CD14-positive monocyte (primary cell): ENCODE data around the gene PLEKHS1. TPM values are rescaled to one million over a fixed set of nuclear protein-coding genes. Genes with fewer than 3 reads are reported as not detected.

Experiments
- DNase-seq, 3 donors: peaks; one replicate each; pipeline ENCODE4 v3.0.0-alpha.2; 2011 to 2022
- H2AFZ ChIP-seq: 2 replicates; pipeline ENCODE4 v1.6.0; 2012; ENCODE audit warnings: mild to moderate bottlenecking, low read depth, low read length, inconsistent platforms; ENCODE audit not compliant: insufficient read depth, poor library complexity, severe bottlenecking
- H3K27ac ChIP-seq, 2 donors: 1 replicate in 1 of 2; 2 replicates in 1 of 2; pipeline ENCODE4 v1.5.1; 2012 to 2013; ENCODE audit warnings: low read length in 2 of 2, control low read depth in 1 of 2, inconsistent platforms in 1 of 2, low read depth in 1 of 2, mild to moderate bottlenecking in 1 of 2
- H3K27me3 ChIP-seq, 2 donors: one replicate each; pipeline versions ENCODE4 v1.6.0 to v1.6.1; 2011 to 2013; ENCODE audit warnings: low read length in 2 of 2; ENCODE audit not compliant: control insufficient read depth in 2 of 2, insufficient read depth in 2 of 2
- H3K36me3 ChIP-seq, 2 donors: replicated peaks in 1 of 2; 1 replicate in 1 of 2; 2 replicates in 1 of 2; pipeline versions ENCODE4 v1.5.1 to v1.6.1; 2012 to 2013; ENCODE audit warnings: low read length in 2 of 2, control low read depth in 1 of 2, inconsistent platforms in 1 of 2, mild to moderate bottlenecking in 1 of 2; ENCODE audit not compliant: insufficient read depth in 2 of 2, control insufficient read depth in 1 of 2
- H3K4me1 ChIP-seq, 2 donors: 1 replicate in 1 of 2; 2 replicates in 1 of 2; pipeline versions ENCODE4 v1.5.1 to v1.6.1; 2012 to 2013; ENCODE audit warnings: low read length in 2 of 2, control low read depth in 1 of 2, inconsistent platforms in 1 of 2, mild to moderate bottlenecking in 1 of 2, moderate library complexity in 1 of 2; ENCODE audit not compliant: insufficient read depth in 2 of 2, control insufficient read depth in 1 of 2
- H3K4me2 ChIP-seq: replicated peaks from 2 replicates; pipeline ENCODE3; 2012; ENCODE audit warnings: low read length, moderate library complexity, mild to moderate bottlenecking; ENCODE audit not compliant: poor library complexity, severe bottlenecking; ENCODE audit errors: extremely low read depth
- H3K4me3 ChIP-seq, 3 experiments: fragments of 200-600 bp in 1 of 3; sonication (generic) in 1 of 3; replicated peaks in 1 of 3; 1 replicate in 2 of 3; 2 replicates in 1 of 3; pipeline ENCODE4 v1.5.1; 2011 to 2013; ENCODE audit warnings: low read length in 3 of 3, mild to moderate bottlenecking in 3 of 3, control low read depth in 2 of 3, low read depth in 2 of 3, inconsistent platforms in 1 of 3, moderate library complexity in 1 of 3
- H3K79me2 ChIP-seq: 2 replicates; pipeline ENCODE4 v1.6.0; 2012; ENCODE audit warnings: mild to moderate bottlenecking, control low read depth, inconsistent platforms, low read length, moderate library complexity; ENCODE audit not compliant: insufficient read depth
- H3K9ac ChIP-seq: 2 replicates; pipeline ENCODE4 v1.6.0; 2017; ENCODE audit warnings: low read length, mild to moderate bottlenecking; ENCODE audit not compliant: insufficient read depth, poor library complexity, severe bottlenecking
- H3K9me3 ChIP-seq, 2 donors: replicated peaks in 1 of 2; 1 replicate in 1 of 2; 2 replicates in 1 of 2; pipeline versions ENCODE4 v1.5.1 to v1.6.1; 2012 to 2013; ENCODE audit warnings: low read length in 2 of 2, control low read depth in 1 of 2; ENCODE audit not compliant: control insufficient read depth in 1 of 2, insufficient read depth in 1 of 2
- H4K20me1 ChIP-seq: 2 replicates; pipeline ENCODE4 v1.6.0; 2012; ENCODE audit warnings: mild to moderate bottlenecking, low read length, control low read depth, moderate library complexity; ENCODE audit not compliant: insufficient read depth
- H3K27ac Mint-ChIP-seq, 7 donors: one replicate each; pipeline ENCODE4 v1.8.0; 2020; ENCODE audit warnings: mild to moderate bottlenecking in 7 of 7, mixed read lengths in 7 of 7, moderate library complexity in 6 of 7, inconsistent platforms in 2 of 7
- H3K27me3 Mint-ChIP-seq, 3 donors: one replicate each; pipeline ENCODE4 v1.8.0; 2021 to 2022; ENCODE audit warnings: low read depth in 3 of 3, mild to moderate bottlenecking in 3 of 3, mixed read lengths in 3 of 3, moderate library complexity in 3 of 3, inconsistent platforms in 1 of 3
- H3K36me3 Mint-ChIP-seq, 2 donors: one replicate each; pipeline ENCODE4 v1.8.0; 2020; ENCODE audit warnings: mixed read lengths in 2 of 2, inconsistent platforms in 1 of 2, mild to moderate bottlenecking in 1 of 2
- H3K4me1 Mint-ChIP-seq: one replicate; pipeline ENCODE4 v1.8.0; 2020; ENCODE audit warnings: mild to moderate bottlenecking, mixed read lengths
- H3K4me3 Mint-ChIP-seq, 2 donors: one replicate each; pipeline ENCODE4 v1.8.0; 2020; ENCODE audit warnings: mild to moderate bottlenecking in 2 of 2, mixed read lengths in 2 of 2, moderate library complexity in 1 of 2
- H3K9me3 Mint-ChIP-seq, 7 donors: one replicate each; pipeline ENCODE4 v1.8.0; 2020 to 2022; ENCODE audit warnings: mixed read lengths in 7 of 7, mild to moderate bottlenecking in 6 of 7, moderate library complexity in 6 of 7, inconsistent platforms in 2 of 7
- CTCF ChIP-seq: fragments of 200-600 bp; IDR thresholded peaks from one replicate; pipeline ENCODE4 v1.8.0; 2022; ENCODE audit warnings: antibody characterized with exemption, mild to moderate bottlenecking
- WGBS: methylation state at CpG from one replicate; pipeline ENCODE4 v1.1.5; 2013; ENCODE audit warnings: missing lambda C conversion rate; ENCODE audit not compliant: insufficient coverage; 5-methylcytosine and 5-hydroxymethylcytosine counted together
- intact Hi-C, 2 donors: fragments of 100-400 bp; cut with micrococcal nuclease; formaldehyde crosslinking; loops; one replicate each; pipeline versions ENCODE4 v1.15.0 to v1.15.1; 2023
- polyA plus RNA-seq, 3 donors: library from polyadenylated mRNA; depleted of rRNA in 1 of 3; unstranded in 2 of 3; stranded (reverse) in 1 of 3; fragments of 300-500 nt in 2 of 3; fragments of >200 nt in 1 of 3; fragmentation: Illumina TruSeq in 2 of 3; gene quantifications; 1 replicate in 2 of 3; 2 replicates in 1 of 3; pipeline ENCODE4 v1.2.3, GENCODE V29; 2012 to 2021

The PLEKHS1 gene
- polyA plus RNA-seq, 3 donors = 0.08 TPM; not detected in 2

DNA sequence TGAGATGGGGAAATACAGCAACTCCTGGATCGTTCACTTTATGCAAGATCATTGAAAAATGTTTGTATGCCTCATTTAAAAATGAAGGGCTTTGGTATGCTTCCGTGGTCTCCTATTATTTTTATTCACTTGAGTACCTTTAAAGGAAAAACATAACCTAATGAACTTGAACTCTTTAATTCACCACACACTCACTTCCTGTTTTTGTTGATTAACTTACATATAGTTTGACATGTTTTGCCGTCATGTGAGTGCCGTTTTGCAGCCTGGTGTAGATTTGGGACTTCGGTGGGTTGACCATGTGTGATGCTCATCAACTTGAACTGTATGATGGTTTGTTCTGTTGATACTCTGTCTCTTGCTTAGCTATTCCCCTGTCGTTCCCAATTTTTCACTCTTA is 42.8 kb upstream of the PLEKHS1 start:
- Histone ChIP-seq H2AFZ (no peak overlapping the region), H4K20me1 (peaks cover 17% of the 10 kb centered on the region), H3K9me3 (no peaks in the 10 kb centered on the region), H3K4me3 (no peak overlapping the region), H3K9ac (no peak overlapping the region), H3K27ac (no peak overlapping the region), H3K36me3 (peaks cover 0 to 9% of the 10 kb centered on the region in 2 donors), H3K4me2 (no peak overlapping the region), H3K4me1 (no peaks in the 10 kb centered on the region), H3K79me2 (no peaks in the 10 kb centered on the region), H3K27me3 (no peaks in the 10 kb centered on the region)
- DNase-seq = no peak
- Mint-ChIP-seq H3K36me3 (peaks cover 20 to 21% of the 10 kb centered on the region in 2 donors), H3K4me1 (peaks cover 5% of the 10 kb centered on the region), H3K27me3 (peaks cover 0 to 2% (median 0%) of the 10 kb centered on the region in 3 donors), H3K4me3 (no peak overlapping the region), H3K9me3 (no peaks in the 10 kb centered on the region), H3K27ac (peak overlapping the region in 1 of 7 donors; percentile 33)
- WGBS = 100% methylated on average over 1 of the region's 6 CpGs
- intact Hi-C loops = loop anchor here in 1 of 2 donors (10.0 kb wide), 1 partner anchor 406 kb away; no protein-coding TSS in a partner anchor
- TF ChIP-seq CTCF = no peak

GRCh38 chr10:113709221-113709838 is 42.2 kb upstream of the PLEKHS1 start:
- H3K27me3 ChIP-seq = no peaks in the 10 kb centered on the region
- H3K9me3 ChIP-seq = no peaks in the 10 kb centered on the region
- no peak overlapping the region for H3K4me2 ChIP-seq
- Mint-ChIP-seq H3K36me3 (peaks cover 18 to 19% of the 10 kb centered on the region in 2 donors), H3K4me3 (no peak overlapping the region), H3K27me3 (peaks cover 0 to under 1% (median 0%) of the 10 kb centered on the region in 3 donors), H3K4me1 (peaks cover 5% of the 10 kb centered on the region), H3K9me3 (peaks cover 0 to under 1% (median 0%) of the 10 kb centered on the region in 7 donors), H3K27ac (no peak overlapping the region)
- no peaks in the 10 kb centered on the region for H3K79me2 ChIP-seq
- H2AFZ ChIP-seq = no peak overlapping the region
- WGBS = 88% methylated on average over 2 of the region's 8 CpGs
- H3K9ac ChIP-seq = no peak overlapping the region
- H3K4me1 ChIP-seq = no peaks in the 10 kb centered on the region
- intact Hi-C loops = loop anchor here in 1 of 2 donors (10.0 kb wide), 1 partner anchor 405 kb away; no protein-coding TSS in a partner anchor
- no peak for DNase-seq
- TF ChIP-seq CTCF = no peak
- peaks cover 0 to 9% of the 10 kb centered on the region in 2 donors for H3K36me3 ChIP-seq
- peaks cover 17% of the 10 kb centered on the region for H4K20me1 ChIP-seq
- H3K27ac ChIP-seq = no peak overlapping the region
- no peak overlapping the region for H3K4me3 ChIP-seq
